H1 (cell line): ENCODE data around the gene TFCP2L1. TPM values are rescaled to one million over a fixed set of nuclear protein-coding genes. Genes with fewer than 3 reads are reported as not detected.

Source experiments
- HDAC2 ChIP-seq, 2 experiments: fragments of 300-600 bp in 1 of 2; sonication (generic) in 1 of 2; IDR thresholded peaks; 2 replicates each; pipeline ENCODE4 v1.6.1; 2011 to 2012; ENCODE audit warnings: low read depth in 2 of 2, low read length in 2 of 2, mild to moderate bottlenecking in 2 of 2, moderate library complexity in 2 of 2, borderline replicate concordance in 1 of 2, inconsistent platforms in 1 of 2
- polyA plus RNA-seq, 7 experiments: library from polyadenylated mRNA; depleted of rRNA in 3 of 7; stranded (reverse) in 5 of 7; unstranded in 2 of 7; fragments of >200 nt in 5 of 7; fragments of 200-250 nt in 2 of 7; gene quantifications; 1 replicate in 5 of 7; 2 replicates in 1 of 7; 4 replicates in 1 of 7; pipeline versions ENCODE4 v1.2.1 to v1.2.3, GENCODE V29; 2011 to 2013; ENCODE audit warnings: missing spikeins in 2 of 7, mixed read lengths in 2 of 7
- total RNA-seq: library from RNA; stranded (reverse); fragmentation: NEBNext Ultra II Directional; extraction: Animal tissue kit (Norgen Biotek cat#: 25700); gene quantifications from 2 replicates; pipeline ENCODE4 v1.2.1, GENCODE V29; 2021

The TFCP2L1 gene
- total and polyA plus RNA-seq, 2 of the 8 experiments (the other 6 are each of a cell fraction or from before 2014, with no cell fraction given) = 1.5 to 3.8 TPM

GRCh38 chr2:121170577-121170976, 114.4 kb downstream of the TFCP2L1 start (continued):
- no peak for TF ChIP-seq HDAC2 (IDR thresholded peaks at IDR 0.05; ENCODE audit: borderline replicate concordance in 1 of 2, low read depth in 2 of 2, low read length in 2 of 2)
